NCI-H1436 (cell line): Measurements from ENCODE around the gene GPBP1L1.
"Not testable (repeated sequence)": the region's sequence is repeated elsewhere in the genome, so short reads cannot be mapped to it uniquely, and the experiment has no call there.

Source experiments
- DNase-seq: peaks from one replicate; lab custom pipeline; 2025; lab: John Stamatoyannopoulos, UW

GPBP1L1 gene, protein sequence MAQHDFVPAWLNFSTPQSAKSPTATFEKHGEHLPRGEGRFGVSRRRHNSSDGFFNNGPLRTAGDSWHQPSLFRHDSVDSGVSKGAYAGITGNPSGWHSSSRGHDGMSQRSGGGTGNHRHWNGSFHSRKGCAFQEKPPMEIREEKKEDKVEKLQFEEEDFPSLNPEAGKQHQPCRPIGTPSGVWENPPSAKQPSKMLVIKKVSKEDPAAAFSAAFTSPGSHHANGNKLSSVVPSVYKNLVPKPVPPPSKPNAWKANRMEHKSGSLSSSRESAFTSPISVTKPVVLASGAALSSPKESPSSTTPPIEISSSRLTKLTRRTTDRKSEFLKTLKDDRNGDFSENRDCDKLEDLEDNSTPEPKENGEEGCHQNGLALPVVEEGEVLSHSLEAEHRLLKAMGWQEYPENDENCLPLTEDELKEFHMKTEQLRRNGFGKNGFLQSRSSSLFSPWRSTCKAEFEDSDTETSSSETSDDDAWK

DNA sequence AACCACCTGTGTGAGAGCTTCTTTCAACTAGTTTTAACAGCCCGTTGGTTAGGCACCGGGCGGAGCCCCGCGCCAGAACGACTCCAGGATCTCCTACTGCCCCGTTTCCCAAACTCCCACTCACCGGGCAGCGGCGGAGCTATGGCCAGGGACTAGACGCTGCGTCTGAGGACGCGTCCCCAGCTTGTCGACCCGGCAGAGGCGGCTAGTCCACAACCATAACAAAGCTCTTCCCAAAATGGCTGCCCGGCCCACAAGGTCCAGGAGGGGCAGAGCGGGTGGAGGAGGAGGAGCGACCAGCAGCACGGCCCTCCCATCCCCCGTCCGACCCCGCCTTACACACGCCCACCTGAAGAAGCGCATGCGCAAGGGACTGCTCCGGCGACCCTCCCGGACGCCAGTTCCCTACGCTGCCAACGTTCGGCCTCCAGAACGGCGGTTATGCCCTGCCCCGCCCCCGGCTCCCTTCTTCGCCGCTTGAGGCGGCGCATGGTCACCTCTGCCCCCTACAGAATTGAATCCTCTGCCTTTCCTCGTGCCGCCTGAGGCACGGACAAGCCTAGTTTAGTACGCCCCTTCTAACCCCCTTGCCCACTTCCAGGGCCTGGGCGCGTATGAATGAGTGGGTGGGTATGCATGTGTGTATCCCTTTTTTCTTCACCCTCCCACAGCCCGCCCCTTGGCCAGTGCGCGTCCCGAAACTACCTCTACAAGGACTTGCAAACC, at the start of gene GPBP1L1:
GPBP1L1 (minus strand) TSS at position 246 of the 726 bp plus-strand sequence. CDS start 27,446 bp downstream, outside the sequence.
- peak; percentile 95 for DNase-seq

DNA sequence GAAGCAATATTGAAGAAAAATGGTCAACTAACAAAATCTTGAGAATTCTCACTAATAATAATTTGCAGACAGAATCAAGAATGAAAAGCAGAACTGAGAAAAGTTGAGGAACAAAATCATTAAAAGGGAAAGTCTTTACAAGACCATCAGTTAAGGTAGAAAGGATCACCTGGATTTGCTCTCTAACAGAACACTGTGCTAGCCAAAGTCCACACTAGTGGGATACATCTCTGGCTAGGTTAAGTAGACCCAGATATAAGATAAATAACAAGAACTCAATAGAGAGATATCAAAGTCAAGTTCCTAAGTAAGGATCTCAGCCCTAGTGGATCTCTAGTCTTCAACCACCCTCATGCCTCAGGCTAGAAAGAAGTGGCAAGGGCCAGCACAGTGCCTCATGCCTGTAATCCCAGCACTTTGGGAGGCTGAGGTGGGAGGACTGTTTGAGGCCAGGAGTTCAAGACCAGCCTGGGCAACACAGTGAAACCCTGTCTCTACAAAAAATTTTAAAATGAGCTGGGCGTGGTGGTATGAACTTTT, 44.5 kb upstream of the GPBP1L1 start:
- no peak for DNase-seq

DNA sequence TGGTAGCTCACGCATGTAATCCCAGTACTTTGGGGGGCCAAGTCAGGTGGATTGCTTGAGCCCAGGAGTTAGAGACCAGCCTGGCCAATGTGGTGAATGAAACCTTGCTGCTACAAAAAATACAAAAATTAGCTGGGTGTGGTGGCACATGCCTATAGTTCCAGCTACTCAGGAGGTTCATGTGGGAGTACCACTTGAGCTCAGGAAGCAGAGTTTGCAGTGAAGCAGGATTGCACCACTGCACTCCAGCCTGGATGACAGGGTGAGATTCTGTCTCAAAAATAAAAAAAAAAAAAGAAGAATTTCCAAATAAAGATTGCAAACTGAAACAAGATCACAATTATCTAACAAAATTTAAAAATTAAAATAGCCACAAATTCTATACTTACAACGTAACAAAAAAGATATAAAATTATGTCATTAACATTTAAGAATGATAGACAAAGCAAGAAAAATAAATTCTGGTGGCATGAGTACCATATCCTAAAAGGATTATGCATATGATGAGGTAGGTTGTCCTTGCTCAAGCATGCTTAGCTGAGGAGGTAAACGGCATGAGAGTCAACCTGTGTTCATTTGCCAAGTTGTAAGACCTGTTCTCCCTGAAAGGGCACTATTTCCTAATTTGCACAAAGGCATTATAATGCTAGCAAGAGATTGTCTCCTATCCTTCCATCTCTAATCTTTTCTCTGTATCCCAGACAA, 43.9 kb upstream of the GPBP1L1 start:
- DNase-seq = no peak

DNA sequence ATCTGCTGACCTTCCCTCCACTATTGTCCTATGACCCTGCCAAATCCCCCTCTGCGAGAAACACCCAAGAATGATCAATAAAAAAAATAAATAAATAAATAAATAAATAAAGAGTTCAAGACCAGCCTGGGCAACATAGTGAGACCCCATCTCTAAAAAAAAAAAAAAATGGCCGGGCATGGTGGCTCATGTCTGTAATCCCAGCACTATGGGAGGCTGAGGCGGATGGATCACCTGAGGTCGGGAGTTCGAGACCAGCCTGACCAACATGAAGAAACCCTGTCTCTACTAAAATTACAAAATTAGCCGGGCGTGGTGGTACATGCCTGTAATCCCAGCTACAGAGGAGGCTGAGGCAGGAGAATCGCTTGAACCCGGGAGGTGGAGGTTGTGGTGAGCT, 39.7 kb upstream of the GPBP1L1 start:
- not testable (repeated sequence) for DNase-seq

DNA sequence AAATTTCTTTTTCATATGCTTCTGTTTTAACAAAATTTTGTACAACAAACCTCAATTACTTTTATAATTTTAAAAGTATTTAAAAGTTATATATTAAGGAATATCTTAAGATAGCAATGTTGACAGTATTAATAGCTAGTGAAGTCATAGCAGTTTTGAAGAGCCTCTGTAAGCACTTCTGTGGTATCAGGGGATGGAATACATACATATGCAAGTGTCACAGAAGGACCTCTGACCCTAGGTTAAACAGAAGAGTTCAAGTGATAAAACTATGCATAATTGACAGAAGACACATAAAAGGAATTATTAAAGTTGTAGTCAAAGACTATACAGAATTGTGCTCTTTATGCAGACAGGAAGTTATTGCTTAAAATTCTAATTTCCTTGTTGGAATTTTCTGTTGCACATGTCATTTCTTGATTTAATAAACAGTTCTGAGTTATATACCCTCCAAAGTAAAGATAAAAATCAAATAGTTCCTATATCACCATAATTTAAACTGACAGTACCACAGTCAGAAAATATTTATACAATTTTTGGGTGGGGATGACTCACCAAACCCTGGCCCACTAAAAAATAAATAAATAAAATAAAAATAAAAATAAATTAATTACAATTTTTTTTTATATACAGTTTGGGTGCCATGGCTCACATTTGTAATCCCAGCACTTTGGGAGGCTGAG, 37.1 kb upstream of the GPBP1L1 start:
- DNase-seq = no peak

DNA sequence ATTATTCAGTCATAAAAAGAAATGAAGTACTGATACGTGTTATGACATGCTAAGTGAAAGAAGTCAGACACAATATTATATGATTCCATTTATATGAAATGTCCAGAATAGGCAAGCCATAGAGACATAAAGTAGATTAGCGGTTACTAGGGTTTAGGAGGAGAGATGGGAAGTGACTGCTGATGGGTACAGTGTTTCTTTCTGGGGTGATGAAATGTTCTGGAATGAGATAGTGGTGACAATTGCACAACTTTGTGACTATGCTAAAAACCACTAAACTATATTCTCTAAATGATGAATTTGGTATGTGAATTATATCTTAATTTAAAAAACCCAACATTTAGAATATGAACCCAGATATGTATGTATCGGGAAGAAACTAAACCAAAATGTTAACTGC, 36.5 kb upstream of the GPBP1L1 start:
- DNase-seq = no peak

DNA sequence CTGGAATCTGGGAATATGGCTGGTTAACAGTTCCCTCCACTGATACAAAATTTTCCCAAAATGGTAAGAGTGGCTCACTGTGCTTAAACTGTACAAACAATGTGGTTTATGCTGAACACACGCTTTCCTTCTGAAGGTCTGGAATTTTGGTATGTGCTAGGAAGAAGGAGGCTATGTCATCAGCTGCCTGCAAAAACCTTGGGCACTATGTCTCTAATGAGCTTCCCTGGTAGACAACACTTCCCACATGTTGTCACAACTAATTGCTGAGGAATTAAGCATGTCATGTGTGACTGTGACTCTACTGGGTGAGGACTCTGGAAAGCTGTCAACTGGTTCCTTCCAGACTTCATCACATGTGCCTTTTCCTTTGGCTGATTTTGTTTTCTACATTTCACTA, 34.9 kb upstream of the GPBP1L1 start:
- DNase-seq = no peak

DNA sequence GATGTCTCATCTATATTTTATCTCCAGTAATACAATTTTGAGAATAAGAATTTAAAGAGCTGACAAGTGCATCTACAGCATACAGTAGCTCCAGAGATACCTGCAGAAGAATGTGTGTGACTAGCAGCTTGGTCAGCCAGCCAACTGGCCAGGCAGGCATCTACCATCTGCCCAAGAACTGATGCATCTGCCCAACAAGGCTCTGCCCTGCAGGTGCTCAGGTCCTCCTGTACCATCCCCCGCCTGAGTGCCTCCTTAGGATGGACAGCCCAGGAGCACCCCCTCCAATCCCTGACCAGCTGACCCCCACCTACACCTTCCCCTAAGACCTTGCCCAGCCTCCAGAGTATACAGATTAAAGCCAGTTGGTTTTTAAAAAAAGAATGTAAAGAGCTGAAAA, 32.0 kb upstream of the GPBP1L1 start:
- DNase-seq = no peak

DNA sequence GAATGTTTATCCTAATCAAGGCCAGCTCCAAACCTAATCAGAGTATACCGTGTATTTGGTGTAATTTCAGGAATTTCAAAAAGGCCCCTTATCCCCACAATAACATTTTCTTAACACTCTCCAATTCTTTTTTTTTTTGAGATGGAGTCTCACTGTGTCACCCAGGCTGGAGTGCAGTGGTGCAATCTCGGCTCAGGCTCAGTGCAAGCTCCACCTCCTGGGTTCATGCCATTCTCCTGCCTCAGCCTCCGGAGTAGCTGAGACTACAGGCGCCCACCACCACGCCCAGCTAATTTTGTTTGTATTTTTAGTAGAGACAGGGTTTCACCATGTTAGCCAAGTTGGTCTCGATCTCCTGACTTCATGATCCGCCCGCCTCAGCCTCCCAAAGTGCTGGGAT, 31.1 kb upstream of the GPBP1L1 start:
- not testable (repeated sequence) for DNase-seq

DNA sequence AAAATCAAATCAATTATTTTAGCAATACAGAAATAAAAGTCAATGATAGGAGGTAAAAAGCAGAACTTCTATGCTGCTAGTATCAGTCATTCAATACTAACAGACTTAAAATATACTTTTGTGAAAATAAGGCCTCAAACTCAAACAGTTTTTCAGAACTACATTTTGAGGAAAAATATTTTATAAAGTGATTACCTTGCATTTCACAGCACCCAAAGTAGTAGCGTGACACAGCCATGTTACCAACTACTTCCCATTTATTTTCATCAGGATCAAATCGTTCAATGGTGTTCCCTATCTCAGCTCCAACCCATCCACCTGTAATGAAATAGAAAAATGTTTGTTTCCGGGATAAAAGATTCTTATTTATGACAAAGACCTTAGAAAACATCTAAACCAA, 30.4 kb upstream of the GPBP1L1 start:
- DNase-seq = no peak

DNA sequence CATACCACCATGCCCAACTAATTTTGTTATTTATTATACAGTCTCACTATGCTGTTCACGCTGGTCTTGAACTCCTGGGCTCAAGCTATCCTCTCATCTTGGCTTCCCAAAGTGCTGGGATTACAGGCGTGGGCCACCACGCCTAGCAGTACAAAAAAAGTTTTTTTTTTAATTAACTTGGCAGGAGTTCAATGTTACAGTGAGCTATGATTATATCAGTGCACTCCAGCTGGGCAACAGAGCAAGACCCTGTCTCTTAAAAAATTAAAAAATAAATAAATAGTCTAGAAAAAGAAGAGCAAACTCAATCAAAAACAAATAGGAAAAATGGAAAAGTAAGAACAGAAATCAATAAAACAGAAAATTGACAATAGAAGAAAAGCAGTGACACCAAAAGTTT, 27.4 kb upstream of the GPBP1L1 start:
- DNase-seq = no peak

DNA sequence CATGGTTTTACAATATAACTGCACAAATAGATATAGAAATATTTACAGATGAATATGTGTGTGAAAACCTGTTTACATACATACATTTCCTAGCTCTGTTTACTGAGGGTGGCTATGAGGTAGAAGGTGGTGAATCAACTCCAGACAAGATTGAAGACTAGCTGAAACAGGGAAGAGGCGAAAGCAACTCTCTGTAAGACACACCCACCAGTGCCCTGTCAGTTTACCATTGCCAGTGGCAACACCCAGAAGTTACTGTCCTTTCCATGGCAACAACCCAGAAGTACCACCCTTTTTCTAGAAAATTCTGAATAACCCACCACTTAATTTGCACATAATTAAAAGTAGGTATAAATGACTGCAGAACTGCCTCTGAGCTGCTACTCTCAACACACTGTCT, 18.3 kb upstream of the GPBP1L1 start:
- DNase-seq = no peak

DNA sequence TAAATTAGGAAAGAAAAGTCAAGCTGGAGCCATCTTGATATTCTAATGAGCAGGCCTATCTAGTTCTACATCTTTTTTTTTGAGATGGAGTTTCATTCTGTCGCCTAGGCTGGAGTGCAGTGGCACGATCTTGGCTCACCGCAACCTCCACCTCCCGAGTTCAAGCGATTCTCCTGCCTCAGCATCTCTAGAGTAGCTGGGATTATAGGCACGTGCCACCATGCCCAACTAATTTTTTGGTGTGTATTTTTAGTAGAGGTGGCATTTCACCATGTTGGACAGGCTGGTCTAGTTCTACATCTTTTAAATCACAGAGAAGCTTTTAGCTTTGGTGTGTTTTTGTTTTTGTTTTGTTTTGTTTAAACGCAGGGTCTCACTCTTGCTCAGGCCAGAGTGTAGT, 8.5 kb upstream of the GPBP1L1 start:
- no peak for DNase-seq

DNA sequence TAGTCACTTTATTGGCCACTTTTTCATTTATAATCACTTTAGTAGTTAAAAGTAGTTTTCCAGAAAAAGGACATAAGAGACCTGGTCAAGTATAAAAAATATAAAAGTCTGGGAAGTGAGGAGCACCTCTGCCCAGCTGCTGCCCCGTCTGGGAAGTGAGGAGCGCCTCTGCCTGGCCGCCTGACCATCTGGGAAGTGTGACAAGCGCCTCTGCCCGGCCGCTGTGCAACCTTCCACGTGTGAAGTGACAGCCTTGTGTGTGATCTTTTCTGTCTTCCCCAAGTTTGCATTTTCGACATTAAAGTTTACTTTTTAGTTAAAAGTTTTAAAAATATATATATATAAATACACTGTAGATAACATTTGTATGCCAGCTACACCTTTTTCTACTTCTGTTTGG, 7.5 kb upstream of the GPBP1L1 start:
- DNase-seq = not testable (repeated sequence)

DNA sequence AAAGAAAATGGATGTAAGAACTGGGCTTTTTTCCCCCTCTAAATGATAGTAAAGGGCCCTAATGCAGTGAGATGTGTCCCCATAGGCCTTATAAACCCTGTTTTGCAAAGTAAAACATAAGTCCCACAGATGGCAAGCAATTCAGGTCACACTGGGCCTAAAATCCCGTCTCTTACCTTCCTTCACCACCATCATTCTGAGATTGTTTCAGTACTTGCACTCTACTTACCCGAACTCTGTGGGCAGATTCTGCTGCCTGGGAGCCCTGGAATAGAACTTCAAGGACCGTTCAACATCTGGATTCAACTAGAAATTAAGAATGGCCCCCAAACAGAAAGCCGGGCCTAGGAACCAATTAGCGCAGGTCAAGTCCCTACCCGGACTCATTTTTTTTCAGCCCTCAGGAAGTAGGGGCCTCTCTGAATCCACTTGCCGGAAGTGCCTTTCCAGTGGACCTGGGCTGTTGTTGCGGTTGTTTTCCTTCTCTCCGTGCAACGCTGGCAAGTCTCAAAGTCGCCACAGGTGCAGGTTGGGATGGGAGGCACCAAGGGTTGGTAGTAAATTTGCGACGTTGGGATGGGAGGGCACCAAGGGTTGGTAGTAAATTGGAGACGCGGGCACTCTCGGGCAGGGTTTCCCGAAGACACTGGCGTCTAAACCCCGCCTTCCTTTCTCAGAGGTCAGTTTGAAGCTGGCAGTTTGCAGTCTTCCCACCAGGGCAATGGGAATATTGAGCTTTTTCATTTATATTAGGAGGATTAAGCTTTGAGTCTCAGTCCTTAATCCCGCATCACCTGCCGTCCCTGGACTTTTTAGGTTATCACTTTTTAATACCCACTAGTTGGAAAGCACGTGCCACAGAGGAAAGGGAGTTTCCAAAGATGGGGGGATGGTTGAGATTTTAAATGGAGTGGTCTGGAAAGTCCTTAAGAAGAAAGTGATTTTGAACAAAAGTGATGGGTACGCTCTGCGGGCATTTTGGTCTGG, 1.7 kb upstream of the GPBP1L1 start, which contains the start of gene TMEM69:
TMEM69 (plus strand) TSS at position 428 of the 987 bp plus-strand sequence. CDS start 2,888 bp downstream, outside the sequence.
- DNase-seq = peak; percentile 83

DNA sequence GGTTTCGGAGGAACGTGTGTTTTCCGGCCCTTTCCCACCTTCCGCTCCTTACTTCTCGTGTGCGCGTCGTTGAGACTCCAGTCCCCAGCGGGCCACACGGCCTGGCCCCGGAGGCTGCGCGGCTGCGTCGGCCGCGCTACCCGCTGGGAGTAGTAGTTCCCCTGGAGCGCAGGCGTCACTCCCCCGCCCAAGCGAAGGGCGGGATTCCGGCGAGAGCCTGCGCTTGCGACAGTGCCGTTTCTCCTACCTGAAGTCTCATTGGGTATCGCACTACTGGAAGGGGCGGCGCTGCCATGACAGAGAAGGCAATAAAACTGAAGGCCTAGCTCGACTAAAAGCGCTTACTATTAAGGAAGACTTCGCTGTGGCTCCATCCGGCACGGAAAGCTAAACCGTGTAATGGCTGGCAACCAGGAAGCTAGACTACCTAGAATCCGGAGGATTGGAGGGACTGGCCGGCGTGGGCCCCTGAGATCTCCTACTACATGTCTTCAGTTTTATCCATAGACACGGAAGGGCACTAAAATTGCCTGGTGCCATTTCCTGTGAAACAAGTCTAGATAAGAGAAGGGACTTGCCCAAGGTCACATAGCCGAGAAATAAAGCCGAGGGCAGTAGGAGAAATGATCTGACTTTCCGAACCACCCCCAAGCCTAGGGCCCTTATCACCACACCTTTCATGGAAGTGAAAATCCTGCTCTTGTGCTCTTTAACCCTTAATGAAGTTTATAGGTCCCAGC, 851 bp upstream of the GPBP1L1 start:
- DNase-seq = peak; percentile 98

DNA sequence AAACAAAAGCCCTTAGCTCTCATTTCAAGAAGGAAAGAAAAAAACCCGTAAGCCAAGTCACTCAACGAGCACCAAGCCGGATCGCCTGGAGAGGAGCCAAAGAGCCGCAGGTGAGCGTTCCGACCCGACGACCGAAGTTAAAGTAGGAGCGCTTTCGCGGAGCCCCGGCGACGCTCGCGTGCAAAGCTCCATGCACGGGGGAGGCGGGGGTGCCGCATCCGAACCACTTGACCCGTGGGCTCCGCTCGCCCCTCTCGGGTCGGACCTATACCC, 382 bp downstream of the GPBP1L1 start:
- peak; percentile 52 for DNase-seq

DNA sequence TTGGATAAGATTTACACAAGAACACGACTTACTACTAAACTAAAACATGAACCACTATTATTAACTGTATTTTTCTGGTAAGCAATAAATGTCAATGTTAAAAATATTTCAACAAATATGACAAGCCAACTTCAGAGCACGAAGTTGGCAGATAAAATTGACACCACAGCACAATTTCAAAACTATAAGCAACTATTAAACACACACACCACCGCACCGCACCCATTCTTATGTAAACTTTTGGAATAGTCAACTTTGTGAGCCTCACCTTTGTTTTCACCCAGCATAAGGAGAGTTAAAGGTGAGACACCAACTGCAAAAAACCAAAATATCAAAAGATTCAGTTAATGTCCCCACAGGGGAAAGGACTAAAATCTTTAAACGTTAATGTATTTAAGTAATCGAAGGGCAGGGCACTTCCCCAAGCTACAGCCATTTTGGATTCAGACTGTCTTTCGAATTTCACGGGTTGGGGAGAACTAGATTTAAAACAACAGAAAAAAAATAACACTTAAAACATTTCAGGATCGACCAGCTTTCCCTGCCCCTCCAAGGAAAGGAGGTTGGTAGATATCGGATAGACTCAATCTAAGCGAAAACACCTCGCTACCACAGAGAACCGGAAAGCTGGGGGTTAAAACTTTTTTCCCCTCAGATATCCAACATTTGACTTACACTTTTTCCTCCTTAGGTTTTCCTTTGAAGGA, 872 bp downstream of the GPBP1L1 start:
- no peak for DNase-seq

DNA sequence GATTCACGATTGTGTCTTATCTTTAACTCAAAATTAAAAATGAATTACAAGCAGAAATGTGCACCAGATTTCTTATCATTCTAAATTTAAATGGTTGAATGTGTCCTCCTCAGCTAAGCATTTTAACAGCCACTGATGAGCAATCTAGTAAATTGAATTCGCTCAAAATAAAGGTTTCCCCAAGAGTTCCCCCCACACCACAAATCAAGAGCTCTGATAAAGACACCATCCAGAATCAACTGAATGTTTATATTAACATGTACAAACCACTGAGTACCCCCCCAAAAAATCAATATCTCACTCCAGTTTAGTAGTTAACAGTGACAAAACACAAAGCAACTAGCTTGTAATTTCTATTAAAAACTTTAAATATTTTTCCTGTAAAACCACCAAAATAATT, 1.9 kb downstream of the GPBP1L1 start:
- no peak for DNase-seq
